H1 (cell line): ENCODE measurements around the gene ITPKA. TPM values are rescaled to one million over a fixed set of nuclear protein-coding genes. Genes with fewer than 3 reads are reported as not detected.

Experiments used
- CTCF ChIA-PET: fragments of 300-600 bp; sonication (Branson Sonifier 250); formaldehyde crosslinking; loops from one replicate; lab custom pipeline; 2021; ENCODE audit not compliant: partially characterized antibody; lab: Charles Lee
- POLR2A ChIA-PET: fragments of 300-600 bp; sonication (Branson Sonifier 250); formaldehyde crosslinking; loops from one replicate; lab custom pipeline; 2021; ENCODE audit warnings: inconsistent platforms; ENCODE audit not compliant: partially characterized antibody; lab: Charles Lee
- DNase-seq, 2 experiments: peaks; one replicate each; pipeline versions ENCODE4 v3.0.0 to v3.0.0-alpha.2; 2010 to 2022; ENCODE audit warnings: low spot score in 2 of 2, low read depth in 1 of 2, mixed read lengths in 1 of 2
- FAIRE-seq: peaks from 2 replicates; lab custom pipeline; 2011; peaks lifted over from hg19 to GRCh38; lab: Jason Lieb, UNC
- H2AFZ ChIP-seq: 2 replicates; pipeline ENCODE4 v1.8.1; 2012; ENCODE audit warnings: low read length, inconsistent platforms
- H2AK5ac ChIP-seq: 2 replicates; pipeline ENCODE4 v1.6.1; 2013; ENCODE audit warnings: low read depth, low read length
- H2BK120ac ChIP-seq: replicated peaks from 2 replicates; pipeline ENCODE3; 2013; ENCODE audit warnings: low read depth, low read length, inconsistent platforms
- H2BK12ac ChIP-seq: 2 replicates; pipeline ENCODE4 v1.6.1; 2013; ENCODE audit warnings: low read depth, low read length
- H2BK15ac ChIP-seq: 2 replicates; pipeline ENCODE4 v1.6.1; 2013; ENCODE audit warnings: low read length
- H2BK20ac ChIP-seq: 2 replicates; pipeline ENCODE4 v1.6.1; 2013; ENCODE audit warnings: low read length
- H2BK5ac ChIP-seq: 2 replicates; pipeline ENCODE4 v1.6.1; 2013; ENCODE audit warnings: low read depth, low read length
- H3K14ac ChIP-seq: 2 replicates; pipeline ENCODE4 v1.6.1; 2013; ENCODE audit warnings: inconsistent platforms; ENCODE audit not compliant: insufficient read length
- H3K18ac ChIP-seq: 2 replicates; pipeline ENCODE4 v1.6.1; 2013; ENCODE audit warnings: low read length; ENCODE audit errors: extremely low read depth
- H3K23ac ChIP-seq: 2 replicates; pipeline ENCODE4 v1.6.1; 2013; ENCODE audit warnings: inconsistent platforms; ENCODE audit not compliant: insufficient read length
- H3K23me2 ChIP-seq: 2 replicates; pipeline ENCODE4 v1.6.1; 2013; ENCODE audit warnings: low read depth, low read length
- H3K27ac ChIP-seq: 2 replicates; pipeline ENCODE4 v1.6.1; 2011; ENCODE audit warnings: low read depth, low read length, inconsistent platforms
- H3K27me3 ChIP-seq, 4 experiments: replicated peaks in 1 of 4; 1 replicate in 1 of 4; 2 replicates in 3 of 4; pipeline versions ENCODE4 v1.6.1 to v1.8.1; 2011 to 2013; ENCODE audit warnings: low read length in 3 of 4, mild to moderate bottlenecking in 3 of 4, inconsistent platforms in 2 of 4, mixed read lengths in 2 of 4, moderate library complexity in 1 of 4; ENCODE audit not compliant: control insufficient read depth in 3 of 4, insufficient read depth in 3 of 4; ENCODE audit errors: extremely low read depth in 1 of 4
- H3K36me3 ChIP-seq, 4 experiments: 2 replicates each; pipeline versions ENCODE4 v1.6.1 to v1.8.1; 2011 to 2013; ENCODE audit warnings: mild to moderate bottlenecking in 4 of 4, low read length in 3 of 4, moderate library complexity in 2 of 4, control low read depth in 1 of 4, inconsistent platforms in 1 of 4; ENCODE audit not compliant: insufficient read depth in 4 of 4, control insufficient read depth in 2 of 4
- H3K4ac ChIP-seq: replicated peaks from 2 replicates; pipeline ENCODE3; 2013; ENCODE audit warnings: low read length, low read depth, mixed read lengths, inconsistent platforms; ENCODE audit not compliant: insufficient read length
- H3K4me1 ChIP-seq, 4 experiments: replicated peaks in 1 of 4; 1 replicate in 1 of 4; 2 replicates in 3 of 4; pipeline versions ENCODE4 v1.6.1 to v1.8.1; 2011 to 2013; ENCODE audit warnings: low read length in 3 of 4, inconsistent platforms in 2 of 4, mixed read lengths in 1 of 4; ENCODE audit not compliant: insufficient read depth in 4 of 4, control insufficient read depth in 3 of 4
- H3K4me2 ChIP-seq, 2 experiments: 2 replicates each; pipeline versions ENCODE4 v1.6.1 to v1.8.1; 2011 to 2013; ENCODE audit warnings: low read depth in 2 of 2, low read length in 2 of 2, control low read depth in 1 of 2, inconsistent platforms in 1 of 2, mild to moderate bottlenecking in 1 of 2; ENCODE audit not compliant: insufficient read depth in 1 of 2
- H3K4me3 ChIP-seq, 4 experiments: fragments of 200-600, 300-600 bp in 1 of 4; sonication (generic), shearing (Covaris generic), sonication (Bioruptor Twin) in 1 of 4; 2 replicates each; pipeline versions ENCODE4 v1.5.1 to v1.8.1; 2011 to 2016; ENCODE audit warnings: low read length in 4 of 4, low read depth in 3 of 4, control low read depth in 2 of 4, inconsistent platforms in 2 of 4, mild to moderate bottlenecking in 2 of 4, mixed read lengths in 1 of 4, moderate library complexity in 1 of 4; ENCODE audit not compliant: insufficient read depth in 2 of 4; ENCODE audit errors: extremely low read depth in 1 of 4
- H3K56ac ChIP-seq: replicated peaks from 2 replicates; pipeline ENCODE3; 2013; ENCODE audit warnings: low read depth, mild to moderate bottlenecking, mixed read lengths, low read length, inconsistent platforms; ENCODE audit not compliant: insufficient read length
- H3K79me1 ChIP-seq: 2 replicates; pipeline ENCODE4 v1.6.1; 2013; ENCODE audit warnings: low read depth, low read length, control low read depth
- H3K79me2 ChIP-seq, 2 experiments: 2 replicates each; pipeline versions ENCODE4 v1.6.1 to v1.8.1; 2012 to 2013; ENCODE audit warnings: low read length in 2 of 2, mild to moderate bottlenecking in 2 of 2, inconsistent platforms in 1 of 2; ENCODE audit not compliant: insufficient read depth in 2 of 2, control insufficient read depth in 1 of 2
- H3K9ac ChIP-seq, 4 experiments: replicated peaks in 1 of 4; 1 replicate in 1 of 4; 2 replicates in 3 of 4; pipeline versions ENCODE4 v1.6.1 to v1.8.1; 2011 to 2013; ENCODE audit warnings: low read depth in 3 of 4, low read length in 3 of 4, control low read depth in 2 of 4, mild to moderate bottlenecking in 2 of 4, moderate library complexity in 2 of 4, inconsistent platforms in 1 of 4; ENCODE audit errors: extremely low read depth in 1 of 4
- H3K9me3 ChIP-seq, 2 experiments: 2 replicates each; pipeline versions ENCODE4 v1.6.1 to v1.8.1; 2012 to 2013; ENCODE audit warnings: mild to moderate bottlenecking in 2 of 2, moderate library complexity in 2 of 2, control low read depth in 1 of 2, inconsistent platforms in 1 of 2, low read depth in 1 of 2, low read length in 1 of 2, mixed read lengths in 1 of 2; ENCODE audit not compliant: insufficient read depth in 2 of 2
- H4K20me1 ChIP-seq, 2 experiments: replicated peaks in 1 of 2; 2 replicates each; pipeline versions ENCODE3 to v1.8.1; 2011 to 2013; ENCODE audit warnings: inconsistent platforms in 2 of 2, low read length in 2 of 2, mild to moderate bottlenecking in 1 of 2; ENCODE audit not compliant: insufficient read depth in 2 of 2, control insufficient read depth in 1 of 2
- H4K5ac ChIP-seq: 2 replicates; pipeline ENCODE4 v1.6.1; 2013; ENCODE audit warnings: low read length, low read depth, mixed read lengths, inconsistent platforms; ENCODE audit not compliant: insufficient read length
- H4K8ac ChIP-seq: 2 replicates; pipeline ENCODE4 v1.8.0; 2013; ENCODE audit warnings: mild to moderate bottlenecking, moderate library complexity, low read length, inconsistent platforms; ENCODE audit not compliant: insufficient read depth; ENCODE audit errors: extremely low read depth
- H4K91ac ChIP-seq: replicated peaks from 2 replicates; pipeline ENCODE3; 2013; ENCODE audit warnings: low read length, mixed read lengths, inconsistent platforms; ENCODE audit not compliant: insufficient read length
- ASH2L ChIP-seq: fragments of 200-600, 300-600 bp; sonication (generic); IDR thresholded peaks from one replicate; pipeline ENCODE4 v1.7.1; 2017; ENCODE audit warnings: low read length
- HDAC6 ChIP-seq: IDR thresholded peaks from one replicate; pipeline ENCODE4 v1.7.1; 2012; ENCODE audit warnings: low read depth, mild to moderate bottlenecking, inconsistent platforms, low read length, moderate library complexity
- RFX5 ChIP-seq: IDR thresholded peaks from 2 replicates; pipeline ENCODE4 v1.6.1; 2011; ENCODE audit warnings: low read depth, low read length, improper control_type of control experiment, borderline replicate concordance
- SUZ12 ChIP-seq: fragments of 200-600 bp; sonication (generic); IDR thresholded peaks from 2 replicates; pipeline ENCODE4 v1.6.1; 2012; ENCODE audit warnings: mild to moderate bottlenecking, inconsistent platforms, low read length, moderate library complexity, mixed read lengths
- TCF12 ChIP-seq: IDR thresholded peaks from 2 replicates; pipeline ENCODE4 v1.6.1; 2011; ENCODE audit warnings: low read depth, mild to moderate bottlenecking, low read length
- TEAD4 ChIP-seq: IDR thresholded peaks from 2 replicates; pipeline ENCODE4 v1.6.1; 2012; ENCODE audit warnings: low read depth, low read length, inconsistent platforms, mixed read lengths
- YY1 ChIP-seq: IDR thresholded peaks from 2 replicates; pipeline ENCODE4 v1.6.1; 2011; ENCODE audit warnings: low read depth, mild to moderate bottlenecking, low read length
- WGBS, 2 experiments: shearing (Covaris generic) in 1 of 2; methylation state at CpG; one replicate each; pipeline versions ENCODE4 v1.1.6 to v1.1.7; 2013 to 2015; ENCODE audit warnings: low lambda C conversion rate in 2 of 2, mixed read lengths in 2 of 2, inconsistent platforms in 1 of 2, low coverage in 1 of 2, missing lambda C conversion rate in 1 of 2; ENCODE audit not compliant: insufficient replicate concordance in 2 of 2, insufficient coverage in 1 of 2, insufficient read length in 1 of 2; ENCODE audit errors: extremely low coverage in 1 of 2, missing lambda C conversion rate in 1 of 2; 5-methylcytosine and 5-hydroxymethylcytosine counted together
- polyA plus RNA-seq, 7 experiments: library from polyadenylated mRNA; depleted of rRNA in 3 of 7; stranded (reverse) in 5 of 7; unstranded in 2 of 7; fragments of >200 nt in 5 of 7; fragments of 200-250 nt in 2 of 7; gene quantifications; 1 replicate in 5 of 7; 2 replicates in 1 of 7; 4 replicates in 1 of 7; pipeline versions ENCODE4 v1.2.1 to v1.2.3, GENCODE V29; 2011 to 2013; ENCODE audit warnings: missing spikeins in 2 of 7, mixed read lengths in 2 of 7
- total RNA-seq: library from RNA; stranded (reverse); fragmentation: NEBNext Ultra II Directional; extraction: Animal tissue kit (Norgen Biotek cat#: 25700); gene quantifications from 2 replicates; pipeline ENCODE4 v1.2.1, GENCODE V29; 2021
- TF ChIP-seq, protein P1 (sequence below): IDR thresholded peaks from 2 replicates; pipeline ENCODE4 v1.6.1; 2012; ENCODE audit warnings: inconsistent platforms

ITPKA gene
- total and polyA plus RNA-seq, 2 of the 8 experiments (the other 6 are each of a cell fraction or from before 2014, with no cell fraction given) = 0.39 to 0.99 TPM

DNA sequence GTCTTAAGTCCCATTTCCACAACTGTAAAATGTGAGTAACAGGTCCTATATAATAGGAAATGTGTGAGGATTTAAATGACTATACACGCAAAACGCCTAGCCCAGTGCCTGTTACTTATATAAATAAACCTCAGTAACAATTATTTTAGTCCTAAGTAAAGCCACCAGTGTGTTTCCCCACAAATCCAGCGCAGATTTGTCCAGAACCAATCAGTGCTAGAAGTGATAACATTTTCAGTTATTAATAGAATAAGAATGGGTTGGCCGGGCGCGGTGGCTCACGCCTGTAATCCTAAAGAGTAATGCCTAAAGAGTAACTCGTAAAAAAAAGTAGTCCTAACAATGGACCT lies 49.8 kb downstream of the ITPKA start:
- H2AK5ac ChIP-seq = no peak overlapping the region
- TF ChIP-seq HDAC6 = no peak
- TF ChIP-seq YY1 = no peak
- TF ChIP-seq SUZ12 = no peak
- no peak for TF ChIP-seq RFX5
- TF ChIP-seq TEAD4 = no peak
- TF ChIP-seq, protein P1, sequence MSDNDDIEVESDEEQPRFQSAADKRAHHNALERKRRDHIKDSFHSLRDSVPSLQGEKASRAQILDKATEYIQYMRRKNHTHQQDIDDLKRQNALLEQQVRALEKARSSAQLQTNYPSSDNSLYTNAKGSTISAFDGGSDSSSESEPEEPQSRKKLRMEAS = no peak
- no peak for TF ChIP-seq TCF12
- no peak for TF ChIP-seq ASH2L
- TF ChIP-seq, all 59 proteins: peak for 0
- ChIA-PET CTCF (no interaction called here), POLR2A (interaction anchor here (0.6 to 2.2 kb wide), 14 partner anchors 9 to 961 kb away, joined by 3 to 18 read pairs (median 4); partner anchors contain the start of gene MAPKBP1)
- H2BK120ac ChIP-seq = no peak overlapping the region
- H4K8ac ChIP-seq = peak overlapping the region; percentile 98; the same call in 1 of the 2 replicates
- FAIRE-seq (no peak), DNase-seq (no peak)
- H2BK15ac ChIP-seq = no peak overlapping the region
- H3K4me1 ChIP-seq = no peaks in the 10 kb centered on the region; a peak in 2 of 7 replicates
- H3K9ac ChIP-seq = peak overlapping the region in 3 of 4 experiments; percentile 84 to 94 (median 87); a peak in 6 of 7 replicates
- H3K36me3 ChIP-seq = no peaks in the 10 kb centered on the region; a peak in 1 of 8 replicates
- peak overlapping the region; percentile 90; the same call in 1 of the 2 replicates for H2BK5ac ChIP-seq
- no peaks in the 10 kb centered on the region for H3K23me2 ChIP-seq
- peak overlapping the region; percentile 38; the same call in 1 of the 2 replicates for H2AFZ ChIP-seq
- H3K9me3 ChIP-seq = no peaks in the 10 kb centered on the region
- peak overlapping the region; percentile 65 for H4K5ac ChIP-seq
- peaks cover 0 to 13% of the 10 kb centered on the region in 2 experiments; a peak in 2 of 4 replicates for H3K79me2 ChIP-seq
- WGBS, 2 experiments = 13% methylated on average over 8 of the region's 8 CpGs; no CpG with 5 or more reads in 1 of the 2 experiments
- H2BK20ac ChIP-seq = no peak overlapping the region
- H3K23ac ChIP-seq = no peak overlapping the region
- peak overlapping the region; percentile 80 for H3K27ac ChIP-seq
- peaks cover 2% of the 10 kb centered on the region; the same call in 1 of the 2 replicates for H3K79me1 ChIP-seq
- peak overlapping the region; percentile 58 for H3K4ac ChIP-seq
- no peak overlapping the region; the same call in 1 of the 2 replicates for H3K18ac ChIP-seq
- no peaks in the 10 kb centered on the region for H4K20me1 ChIP-seq
- peak overlapping the region; percentile 61 to 76 for H3K4me2 ChIP-seq
- peak overlapping the region; percentile 78 for H3K56ac ChIP-seq
- H3K14ac ChIP-seq = no peak overlapping the region
- no peak overlapping the region; the same call in 1 of the 2 replicates for H2BK12ac ChIP-seq
- peaks cover 0 to 3% (median 1%) of the 10 kb centered on the region in 4 experiments; a peak in 1 of 7 replicates for H3K27me3 ChIP-seq
- no peak overlapping the region for H4K91ac ChIP-seq
- H3K4me3 ChIP-seq = peak overlapping the region; percentile 76 to 95 (median 80)
